GOT3 (cell line): ENCODE measurements around the gene GALNT1.

Source experiments
- DNase-seq: peaks from one replicate; lab custom pipeline; 2025; ENCODE audit warnings: mixed read lengths; lab: John Stamatoyannopoulos, UW

Gene GALNT1

DNA sequence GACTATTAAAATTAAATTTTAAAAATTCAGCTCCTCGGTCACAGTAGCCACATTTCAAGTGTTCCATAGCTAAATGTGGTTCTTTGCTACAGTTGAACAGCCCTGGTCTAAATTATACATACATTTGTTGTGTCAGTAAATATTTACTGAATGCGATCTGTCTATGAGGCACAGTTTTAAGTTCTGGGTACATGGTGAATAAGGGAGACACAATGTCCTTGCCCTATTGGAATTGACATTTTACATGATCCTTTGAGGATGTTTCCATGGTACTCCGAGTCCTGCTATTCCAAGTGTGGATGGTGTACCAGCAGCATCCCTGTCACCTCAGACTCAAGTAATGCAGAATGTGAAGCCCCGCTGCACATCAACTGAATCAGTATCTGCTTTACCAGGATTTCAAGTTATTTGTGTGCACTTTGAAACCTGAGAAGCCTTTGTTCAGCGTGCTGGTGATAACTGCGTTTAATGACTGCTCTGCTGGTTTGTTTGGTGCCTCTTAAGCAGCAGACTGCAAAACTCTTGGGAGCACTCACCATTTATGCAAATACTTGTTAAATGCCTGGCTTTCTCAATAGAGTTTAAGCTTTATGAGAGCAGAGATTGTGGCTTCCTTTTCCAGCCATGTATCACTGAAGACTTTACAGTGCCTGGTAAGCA, 1.5 kb downstream of the GALNT1 start:
- DNase-seq: no peak

DNA sequence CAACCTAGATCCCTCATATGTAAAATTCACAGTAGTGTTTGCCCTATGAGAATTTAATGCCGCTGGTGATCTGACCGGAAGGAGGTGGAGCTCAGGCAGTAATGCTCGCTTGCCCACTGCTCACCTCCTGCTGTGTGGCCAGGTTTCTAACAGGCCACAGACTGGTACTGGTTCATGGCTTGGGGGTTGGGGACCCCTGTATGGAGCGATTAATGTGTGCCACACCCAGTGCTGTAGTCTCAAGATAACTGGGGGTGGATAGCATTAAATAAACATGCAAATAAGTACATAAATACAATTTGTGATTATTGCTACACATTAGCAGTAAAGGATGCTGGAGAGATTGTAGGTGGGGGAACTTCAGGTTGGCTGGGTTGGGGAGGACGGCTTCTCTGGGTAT, 3.2 kb downstream of the GALNT1 start:
- no peak for DNase-seq

DNA sequence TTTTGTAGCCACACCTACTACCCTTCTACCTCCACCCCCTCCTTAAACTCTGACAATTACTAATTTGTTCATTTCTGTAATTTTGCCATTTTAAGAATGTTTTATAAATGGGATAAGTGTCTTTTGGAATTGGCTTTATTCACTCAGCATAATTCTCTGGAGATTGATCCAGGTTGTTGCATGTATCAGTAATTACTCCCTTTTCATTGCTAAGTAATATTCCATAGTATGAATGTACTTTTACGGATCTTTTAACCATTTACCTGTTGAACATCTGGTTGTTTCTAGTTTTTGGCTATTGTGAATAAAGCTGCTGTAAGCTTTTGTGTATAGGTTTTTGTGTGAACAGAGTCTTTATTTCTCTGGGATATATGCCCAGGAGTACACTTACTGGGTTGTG, 4.1 kb downstream of the GALNT1 start:
- DNase-seq: no peak

DNA sequence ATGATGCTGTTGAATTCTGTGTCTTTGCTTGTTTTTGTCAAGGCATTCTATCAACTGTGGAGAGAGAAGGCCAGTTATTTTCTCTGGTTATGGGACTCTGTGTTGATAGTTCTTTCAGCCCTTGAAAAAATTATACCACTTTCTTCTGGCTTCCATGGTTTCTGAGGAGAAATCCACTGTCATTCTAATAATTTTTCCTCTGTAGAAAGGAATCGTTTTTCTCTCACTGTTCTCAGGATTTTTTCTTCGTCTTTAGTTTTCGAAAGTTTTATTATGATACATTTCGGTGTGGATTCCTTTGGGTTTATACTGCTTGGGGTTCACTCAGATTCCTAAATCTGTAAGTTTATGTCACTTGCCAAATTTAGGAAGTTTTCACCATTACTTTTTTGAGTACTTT, 6.6 kb downstream of the GALNT1 start:
- no peak for DNase-seq

DNA sequence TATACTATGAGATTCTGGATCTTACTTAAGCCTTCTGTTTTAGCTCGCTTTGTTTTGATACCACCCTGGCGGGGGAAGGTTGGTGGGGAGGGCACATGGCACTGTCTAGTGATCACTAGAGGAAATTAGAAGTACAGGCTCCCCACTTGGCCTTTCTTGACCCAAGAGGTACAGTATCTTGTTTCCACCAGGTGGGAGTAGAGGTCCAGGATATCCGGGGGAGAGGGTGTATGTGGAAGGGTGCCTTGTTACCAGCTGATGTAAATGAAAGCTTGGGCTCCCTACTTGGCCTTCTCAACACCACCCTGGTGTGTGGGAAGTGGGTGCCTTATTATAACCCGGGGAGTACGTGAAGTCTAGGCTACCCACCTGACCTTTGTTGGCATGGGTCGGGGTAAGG, 7.5 kb downstream of the GALNT1 start:
- DNase-seq: no peak

DNA sequence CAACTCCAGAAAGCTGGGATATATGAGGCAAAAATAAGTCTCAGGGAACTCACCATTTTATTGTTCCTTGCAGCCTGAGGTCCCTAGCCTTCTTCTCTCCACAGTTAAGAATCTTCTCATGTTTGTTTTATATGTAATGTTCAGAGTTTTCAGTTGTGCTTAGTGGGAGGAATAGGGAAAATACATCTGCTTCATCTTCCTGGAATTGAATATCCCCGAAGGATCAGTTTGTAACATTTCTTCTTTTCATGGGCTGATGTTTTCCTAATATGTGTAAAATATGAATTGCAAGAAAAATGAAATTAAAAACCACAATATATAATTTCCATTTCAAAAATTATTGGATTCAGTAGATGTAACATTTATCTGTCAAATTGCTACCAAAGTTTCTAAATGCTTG, 8.0 kb downstream of the GALNT1 start:
- no peak for DNase-seq

DNA sequence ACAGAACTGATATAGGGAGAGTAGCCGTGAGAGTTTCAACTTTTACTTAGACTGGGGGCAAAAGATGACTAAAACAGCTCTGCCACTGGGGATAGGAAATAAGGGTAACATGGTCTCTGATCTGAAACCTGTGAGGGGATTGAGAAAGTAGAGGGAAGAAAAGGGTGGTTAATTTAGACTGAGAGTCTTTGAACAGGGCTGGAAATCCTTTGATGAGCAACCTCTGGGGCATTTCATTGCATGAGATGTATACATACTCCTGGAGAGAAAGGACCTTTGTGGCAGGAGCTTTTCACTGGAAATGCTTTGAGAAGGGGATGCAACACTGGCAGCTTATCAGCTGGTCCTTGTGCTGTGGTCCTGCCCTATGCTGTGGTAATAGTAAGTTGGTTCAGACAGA, 9.4 kb downstream of the GALNT1 start:
- DNase-seq: no peak

DNA sequence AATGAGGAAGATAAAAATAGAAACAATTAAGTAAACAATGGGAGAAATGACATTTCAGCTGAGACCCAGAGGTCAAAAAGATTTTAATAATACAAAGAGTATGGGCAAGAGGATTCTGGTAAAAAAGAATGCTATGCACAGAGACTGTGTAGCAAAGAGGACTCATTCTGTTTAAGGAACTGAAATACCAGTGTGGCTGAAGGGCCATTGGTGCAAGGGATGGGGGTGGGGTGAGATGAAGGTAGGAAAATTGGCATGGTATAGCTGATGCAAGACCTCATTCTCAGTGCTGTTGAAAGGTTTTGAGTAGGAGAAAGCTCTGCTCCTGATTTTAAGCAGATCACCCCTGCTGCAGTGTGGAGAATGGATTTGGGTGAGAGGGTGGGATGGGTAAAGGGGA, 10.8 kb downstream of the GALNT1 start:
- no peak for DNase-seq

DNA sequence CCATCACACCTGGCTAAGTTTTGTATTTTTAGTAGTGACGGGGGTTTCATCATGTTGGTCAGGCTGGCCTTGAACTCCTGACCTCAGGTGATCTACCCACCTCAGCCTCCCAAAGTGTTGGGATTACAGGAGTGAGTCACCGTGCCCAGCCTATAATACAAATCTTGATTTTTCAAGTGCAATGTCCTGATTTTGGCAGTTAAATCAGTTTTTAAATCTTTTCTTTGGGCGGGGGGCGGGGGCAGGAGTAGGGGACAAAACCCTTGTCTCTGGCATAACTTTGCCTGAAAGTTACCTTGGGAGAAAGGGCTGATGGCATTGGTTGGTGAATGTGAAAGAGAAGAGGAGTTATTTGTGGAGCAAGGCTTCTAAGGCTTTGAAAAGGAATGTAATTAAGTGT, 12.3 kb downstream of the GALNT1 start:
- DNase-seq: no peak

DNA sequence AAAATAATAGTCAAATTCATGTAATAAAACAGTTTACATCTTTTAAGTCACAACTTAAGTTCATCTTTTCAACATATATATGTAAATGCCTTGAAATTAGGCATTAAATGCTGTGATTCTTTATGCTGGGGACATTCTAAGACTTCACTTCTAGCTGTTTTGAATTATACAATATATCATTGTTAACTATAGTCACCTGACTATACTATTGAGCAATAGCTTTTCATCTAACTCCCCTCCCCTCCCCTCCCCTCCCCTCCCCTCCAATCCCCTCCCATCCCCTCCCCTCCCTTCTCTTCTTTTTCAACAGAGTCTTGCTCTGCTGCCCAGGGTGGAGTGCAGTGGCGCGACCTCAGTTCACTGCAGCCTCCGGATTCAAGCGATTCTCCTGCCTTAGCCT, 16.2 kb downstream of the GALNT1 start:
- DNase-seq: no peak

DNA sequence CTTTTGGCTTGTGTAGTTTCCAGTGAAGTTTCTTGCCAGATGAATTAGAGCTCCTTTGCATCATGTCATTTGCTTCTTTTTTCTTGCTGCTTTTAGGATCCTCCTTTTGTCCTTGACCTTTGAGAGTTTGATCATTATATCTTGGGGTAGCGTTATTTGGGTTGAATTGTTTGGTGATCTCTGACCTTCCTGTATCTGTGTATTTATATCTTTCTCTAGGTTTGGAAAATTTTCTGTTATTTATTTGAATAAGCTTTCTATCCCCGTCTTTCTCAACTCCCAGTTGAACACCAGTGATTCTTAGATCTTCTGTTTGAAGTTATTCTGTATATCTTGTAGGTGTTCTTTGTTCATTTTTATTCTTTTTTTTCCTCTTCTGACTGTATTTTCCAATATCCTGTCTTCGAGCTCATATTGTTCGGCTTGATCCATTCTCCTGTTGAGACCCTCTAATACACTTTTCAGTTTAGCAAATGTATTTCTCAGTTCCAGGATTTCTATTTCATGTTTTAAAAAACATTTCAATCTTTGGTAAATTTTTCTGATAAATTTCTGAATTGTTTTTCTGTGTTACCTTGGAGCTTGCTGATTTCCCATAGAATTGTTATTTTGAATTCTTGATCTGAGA, 20.8 kb downstream of the GALNT1 start:
- no peak for DNase-seq

DNA sequence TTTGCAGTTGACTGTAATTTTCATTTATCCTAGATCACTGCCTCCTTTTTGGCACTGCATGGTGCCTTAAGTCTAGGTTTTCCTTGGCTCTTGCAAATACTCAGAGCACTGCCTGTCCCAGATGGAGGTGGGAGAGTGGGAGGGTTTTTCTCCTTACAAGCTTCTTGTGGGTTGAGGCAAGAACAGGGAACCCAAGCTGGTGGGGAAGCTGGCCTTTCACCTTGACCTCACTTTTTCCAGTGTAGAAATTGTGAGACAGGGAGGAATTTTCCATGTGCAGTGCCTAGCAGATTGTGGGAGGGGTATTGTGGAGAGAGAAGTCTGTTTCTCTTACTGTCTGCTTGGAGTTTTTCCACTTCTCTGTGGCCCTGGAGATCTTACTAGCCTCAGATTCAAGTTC, 21.5 kb downstream of the GALNT1 start:
- no peak for DNase-seq

DNA sequence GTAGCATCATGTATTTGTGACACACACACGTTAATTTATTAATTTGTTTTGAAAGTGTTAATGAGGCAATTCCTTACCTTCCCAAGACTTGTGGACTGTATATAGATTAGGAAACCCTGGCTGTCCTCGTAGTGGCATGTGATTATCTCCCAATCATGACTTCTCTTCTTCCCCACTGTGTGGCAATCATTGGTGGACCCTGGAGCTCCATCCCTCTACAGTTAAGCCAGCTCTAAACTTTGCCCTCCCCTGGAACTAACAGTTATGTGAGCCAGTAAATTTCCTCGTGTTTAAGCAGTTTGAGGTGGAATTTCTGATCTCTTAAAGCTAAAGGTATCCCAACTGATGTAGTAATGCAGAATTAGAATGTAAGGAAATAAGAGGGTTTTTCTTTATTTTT, 22.0 kb downstream of the GALNT1 start:
- DNase-seq: no peak

DNA sequence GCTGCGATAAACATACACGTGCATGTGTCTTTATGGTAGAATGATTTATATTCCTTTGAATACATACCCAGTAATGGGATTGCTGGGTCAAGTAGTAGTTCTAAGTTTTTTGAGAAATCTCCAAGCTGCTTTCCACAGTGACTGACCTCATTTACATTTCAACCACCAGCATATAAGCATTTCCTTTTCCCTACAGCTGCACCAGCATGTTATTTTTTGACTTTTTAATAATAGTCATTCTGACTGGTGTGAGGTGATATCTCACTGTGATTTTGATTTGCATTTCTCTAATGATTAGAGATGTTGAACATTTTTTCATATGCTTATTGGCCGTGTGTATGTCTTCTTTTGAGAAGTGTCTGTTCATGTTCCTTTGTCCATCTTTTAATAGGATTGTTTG, 22.8 kb downstream of the GALNT1 start:
- no peak for DNase-seq

DNA sequence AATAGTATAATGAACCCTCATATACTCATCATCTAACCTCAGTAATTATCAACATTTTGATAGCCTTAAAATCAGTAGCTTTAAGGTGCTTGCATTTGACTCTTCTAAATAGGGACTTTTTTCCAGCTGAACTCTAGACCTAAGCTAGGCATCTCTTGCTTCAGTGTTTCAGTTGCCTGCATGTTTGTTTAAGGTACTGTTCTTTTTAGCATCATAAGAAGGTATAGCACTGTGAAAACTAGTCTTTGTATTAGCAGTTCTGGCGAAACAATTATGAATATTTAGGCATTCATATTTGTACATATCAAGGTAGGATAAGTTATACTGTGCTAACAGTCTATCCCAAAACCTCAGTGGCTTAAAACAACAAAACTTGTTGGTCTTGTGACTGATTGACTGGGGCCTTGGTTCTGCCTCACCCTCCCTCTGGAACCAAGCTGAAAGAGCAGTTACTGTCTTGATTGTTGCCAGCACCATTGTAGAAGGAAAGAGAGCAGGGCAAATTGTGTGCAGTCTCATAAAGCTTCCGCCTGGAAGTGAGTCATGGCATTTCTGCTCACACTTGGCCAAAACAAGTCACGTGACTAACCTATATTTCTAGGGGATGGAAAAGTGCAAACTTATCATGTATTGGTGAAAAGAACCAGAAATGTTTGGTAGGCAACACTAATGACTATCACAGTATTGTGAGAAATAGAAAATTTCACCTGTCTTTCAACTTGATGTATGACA, 24.3 kb downstream of the GALNT1 start:
- no peak for DNase-seq

DNA sequence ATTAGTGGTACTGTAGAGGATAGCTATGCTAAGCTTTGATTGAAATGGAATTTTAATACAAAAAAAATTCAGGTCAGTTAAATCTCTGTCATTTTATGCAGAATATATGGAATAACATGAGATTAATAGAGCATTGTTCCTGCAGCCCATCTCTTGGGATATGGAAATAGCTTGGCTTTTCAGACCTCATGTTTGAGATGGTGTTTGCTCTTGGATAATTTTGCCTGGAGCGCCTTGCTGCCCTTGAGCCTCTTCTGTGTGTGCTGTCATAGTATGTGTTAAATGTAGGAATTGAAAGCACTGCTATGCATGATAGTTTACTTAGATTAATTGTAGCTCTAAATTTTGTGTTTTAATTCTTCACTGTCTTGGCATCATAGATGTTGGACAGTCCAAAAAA, 27.7 kb downstream of the GALNT1 start:
- DNase-seq: no peak

DNA sequence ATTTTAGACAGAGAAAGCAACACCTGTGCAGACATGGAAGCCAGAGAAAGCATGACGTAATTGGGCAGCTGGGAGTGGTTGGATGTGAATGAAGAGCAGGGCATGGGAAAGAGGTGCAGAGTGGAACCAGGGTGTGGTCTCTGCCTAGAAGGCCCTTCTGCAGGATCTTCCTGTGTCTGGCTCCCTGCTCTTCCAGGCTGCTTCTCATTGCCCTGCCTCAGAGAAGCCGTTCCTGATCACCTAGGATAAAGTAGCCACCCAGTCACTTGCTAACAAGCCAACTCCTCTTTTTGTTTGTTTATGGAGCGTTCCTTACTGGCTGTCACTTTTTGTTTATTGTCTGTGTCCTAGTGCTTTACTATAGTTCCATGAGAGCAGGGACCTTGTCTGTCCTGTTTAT, 28.5 kb downstream of the GALNT1 start:
- DNase-seq: no peak

DNA sequence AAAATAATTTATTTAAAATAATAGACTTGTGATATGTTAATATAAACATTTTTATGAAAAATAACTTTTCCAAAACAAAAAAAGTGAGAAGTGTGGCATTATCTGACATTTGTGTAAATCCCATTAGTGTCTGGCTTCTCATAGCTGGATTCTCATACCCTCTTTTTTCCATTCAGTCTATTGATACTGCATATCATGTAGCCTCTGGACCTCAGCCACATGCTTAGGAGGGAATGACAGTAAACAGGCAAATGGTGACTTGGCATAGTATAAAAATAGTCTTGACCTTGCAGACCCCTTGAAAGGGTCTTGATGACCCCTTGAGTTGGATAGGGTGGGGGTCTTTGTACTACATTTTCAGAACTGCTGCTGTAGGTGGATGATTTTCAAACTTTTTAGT, 29.2 kb downstream of the GALNT1 start:
- DNase-seq: no peak

DNA sequence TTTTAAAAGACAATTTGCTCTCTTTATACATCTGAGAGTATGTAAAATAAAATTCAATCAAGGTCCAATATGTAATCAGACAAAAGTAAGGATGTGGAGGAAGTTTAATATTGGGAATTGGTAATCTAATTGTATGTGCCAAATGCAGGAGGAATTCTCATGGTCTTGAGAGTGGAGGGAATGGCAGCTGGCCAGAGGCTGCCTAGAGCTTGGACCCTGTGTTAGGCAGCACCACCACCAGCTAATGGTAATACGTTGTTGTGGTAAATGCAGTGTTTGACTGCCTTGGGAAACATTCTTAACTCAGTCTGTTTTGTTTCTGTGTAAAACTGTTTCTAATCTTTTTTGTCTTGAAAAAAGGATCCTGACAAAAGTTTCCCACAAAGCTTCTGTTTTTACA, 30.0 kb downstream of the GALNT1 start:
- DNase-seq: no peak

DNA sequence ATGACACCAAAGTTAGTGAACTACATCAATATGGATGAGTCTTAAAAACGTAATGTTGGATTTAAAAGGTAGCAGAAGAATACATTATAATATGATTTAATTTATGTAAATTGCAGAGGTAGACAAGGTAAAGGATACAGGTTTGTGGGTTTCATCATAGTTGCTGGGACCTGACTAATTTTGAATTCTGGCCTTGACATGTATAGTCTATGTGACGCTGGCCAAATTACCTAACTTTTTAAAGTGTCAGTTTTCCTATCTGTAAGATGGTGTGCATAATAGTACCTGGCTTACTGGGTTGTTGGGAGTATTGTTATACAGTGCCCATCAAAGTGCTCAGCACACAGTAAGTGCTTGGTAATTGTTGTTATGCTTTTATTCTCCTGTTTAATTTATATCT, 34.5 kb downstream of the GALNT1 start:
- DNase-seq: no peak

DNA sequence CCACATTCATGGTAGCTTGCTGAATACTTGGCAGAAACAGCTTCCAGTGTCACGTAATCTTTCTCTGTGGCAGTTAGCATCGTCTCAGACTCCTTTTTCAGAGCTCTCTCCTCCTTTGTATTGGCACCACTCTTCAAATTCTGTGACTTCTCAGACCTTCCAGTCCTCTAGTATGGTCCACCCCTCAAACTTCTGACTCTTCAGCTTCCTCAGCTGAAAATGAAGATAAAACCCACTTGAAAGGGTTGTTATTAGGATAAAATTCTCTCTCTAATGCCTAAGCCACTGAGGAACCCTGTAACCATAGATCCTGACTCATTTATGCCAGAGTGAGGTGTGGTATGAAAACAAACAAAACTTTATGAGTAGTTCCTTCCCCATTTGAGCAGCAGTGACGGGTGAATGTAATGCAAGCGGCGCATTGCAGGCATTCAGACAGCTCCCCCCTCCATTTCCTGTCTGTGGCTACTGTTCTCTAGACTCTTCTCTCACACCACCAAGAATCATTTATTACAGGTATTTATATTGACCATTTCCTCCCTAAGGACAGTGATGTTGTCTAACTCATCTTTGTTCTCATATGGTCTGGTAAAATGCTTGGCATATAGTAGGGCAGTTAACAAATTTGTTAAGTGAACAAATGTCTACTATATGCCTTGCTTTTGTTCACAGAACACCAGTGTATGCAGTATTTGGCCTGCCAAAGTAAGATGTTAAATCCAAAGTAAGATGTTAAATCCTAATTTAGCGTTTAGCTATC, 35.3 kb downstream of the GALNT1 start:
- no peak for DNase-seq

DNA sequence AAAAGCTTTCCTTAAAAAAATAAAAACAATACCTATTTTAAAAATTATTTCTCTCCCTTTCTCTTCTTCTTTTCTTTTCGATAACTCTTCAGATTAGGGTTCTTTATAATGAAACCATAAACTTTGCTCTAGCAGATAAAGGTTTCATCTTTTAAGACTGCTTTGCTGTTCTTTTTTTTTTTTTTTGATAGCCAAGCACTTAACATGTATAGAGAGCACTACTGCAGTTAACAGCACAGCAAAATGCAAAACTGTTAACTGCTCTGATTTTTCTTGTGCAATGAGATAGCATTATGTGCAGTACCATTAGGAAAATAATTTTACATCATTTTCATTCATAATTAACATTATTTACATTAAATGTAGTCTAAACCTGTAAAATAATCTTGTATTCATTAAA, 36.3 kb downstream of the GALNT1 start:
- DNase-seq: no peak

DNA sequence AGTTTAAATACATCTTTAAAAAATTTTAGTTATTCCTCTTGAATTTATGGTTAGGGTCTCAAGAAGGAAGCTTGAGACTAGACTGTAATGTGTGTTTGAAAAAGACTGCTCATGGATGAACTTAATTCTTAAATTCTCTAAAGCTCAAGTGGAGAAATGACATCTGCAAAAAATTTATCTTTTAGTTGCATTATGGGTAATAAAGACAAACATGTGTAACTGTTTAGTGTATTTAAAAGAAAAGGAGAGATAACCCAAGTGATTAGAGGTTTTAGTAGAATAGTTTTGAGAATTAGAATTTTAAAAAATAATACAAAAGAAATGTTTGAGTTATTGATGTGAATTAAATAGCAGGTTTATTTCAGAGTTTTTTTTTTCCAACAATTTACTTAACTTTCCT, 36.7 kb downstream of the GALNT1 start:
- DNase-seq: no peak
